ENCODE results near the gene THSD7A.

DNA sequence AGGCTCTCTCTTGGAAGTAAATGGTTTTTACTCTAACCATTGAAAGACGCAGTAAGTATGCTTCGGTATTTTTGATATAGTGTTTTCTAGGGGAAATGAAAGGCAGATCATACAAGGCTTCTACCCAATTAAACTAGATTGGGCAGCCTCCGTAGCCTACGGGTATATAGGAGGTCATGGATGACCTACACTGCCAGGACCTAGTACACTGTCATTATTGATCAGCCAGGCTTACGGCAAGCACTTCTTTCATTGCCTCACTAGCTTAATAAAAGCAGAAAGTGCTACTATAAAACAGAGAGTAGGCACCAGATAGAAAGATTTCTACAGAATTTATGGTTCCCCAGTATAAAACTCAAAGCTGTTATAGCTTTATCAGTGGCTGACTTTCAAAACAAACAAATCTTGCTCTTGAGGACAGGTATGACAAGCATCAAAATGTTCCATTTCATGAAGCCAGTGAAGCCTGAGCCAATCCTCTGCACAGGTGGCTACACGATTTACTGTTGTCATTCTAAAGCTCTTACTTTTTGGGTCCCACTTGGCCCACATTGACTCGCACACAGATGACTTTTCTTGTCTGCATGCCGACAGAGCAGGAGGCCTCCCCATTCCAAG lies 358.1 kb downstream of the THSD7A start:
- TF ChIP-seq POLR2A (IDR thresholded peaks at IDR 0.05) = no peak
- TF ChIP-seq, protein P1, sequence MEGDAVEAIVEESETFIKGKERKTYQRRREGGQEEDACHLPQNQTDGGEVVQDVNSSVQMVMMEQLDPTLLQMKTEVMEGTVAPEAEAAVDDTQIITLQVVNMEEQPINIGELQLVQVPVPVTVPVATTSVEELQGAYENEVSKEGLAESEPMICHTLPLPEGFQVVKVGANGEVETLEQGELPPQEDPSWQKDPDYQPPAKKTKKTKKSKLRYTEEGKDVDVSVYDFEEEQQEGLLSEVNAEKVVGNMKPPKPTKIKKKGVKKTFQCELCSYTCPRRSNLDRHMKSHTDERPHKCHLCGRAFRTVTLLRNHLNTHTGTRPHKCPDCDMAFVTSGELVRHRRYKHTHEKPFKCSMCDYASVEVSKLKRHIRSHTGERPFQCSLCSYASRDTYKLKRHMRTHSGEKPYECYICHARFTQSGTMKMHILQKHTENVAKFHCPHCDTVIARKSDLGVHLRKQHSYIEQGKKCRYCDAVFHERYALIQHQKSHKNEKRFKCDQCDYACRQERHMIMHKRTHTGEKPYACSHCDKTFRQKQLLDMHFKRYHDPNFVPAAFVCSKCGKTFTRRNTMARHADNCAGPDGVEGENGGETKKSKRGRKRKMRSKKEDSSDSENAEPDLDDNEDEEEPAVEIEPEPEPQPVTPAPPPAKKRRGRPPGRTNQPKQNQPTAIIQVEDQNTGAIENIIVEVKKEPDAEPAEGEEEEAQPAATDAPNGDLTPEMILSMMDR (IDR thresholded peaks at IDR 0.05) = no peak

Data from heart left ventricle (tissue), 13 donors.